ENCODE measurements around the gene KCNG2.

Gene KCNG2

GRCh38 chr18:79945118-79946042 is 147.6 kb downstream of the KCNG2 start:
- no peak for DNase-seq

- no peak for DNase-seq
These were observed 149.5 kb downstream of the KCNG2 start for GRCh38 chr18:79947054-79947755.

GRCh38 chr18:79947881-79948610 is 150.3 kb downstream of the KCNG2 start:
- no peak for DNase-seq

- no peak for DNase-seq
These were observed 151.1 kb downstream of the KCNG2 start for GRCh38 chr18:79948719-79949411.

Data from NCI-H1436 (cell line).